GM18505 (cell line): ENCODE results near the gene DCHS2.

Source experiments
- ATAC-seq: cut with Tn5 transposase; IDR thresholded peaks from one replicate; pipeline ENCODE4 v1.9.1; 2021; ENCODE audit not compliant: unreplicated experiment
- POLR2A ChIP-seq: IDR thresholded peaks from 4 replicates; pipeline ENCODE4 v1.6.1; 2011; ENCODE audit warnings: borderline replicate concordance; ENCODE audit not compliant: insufficient read depth, insufficient read length; ENCODE audit errors: extremely low read depth

DCHS2 gene, protein sequence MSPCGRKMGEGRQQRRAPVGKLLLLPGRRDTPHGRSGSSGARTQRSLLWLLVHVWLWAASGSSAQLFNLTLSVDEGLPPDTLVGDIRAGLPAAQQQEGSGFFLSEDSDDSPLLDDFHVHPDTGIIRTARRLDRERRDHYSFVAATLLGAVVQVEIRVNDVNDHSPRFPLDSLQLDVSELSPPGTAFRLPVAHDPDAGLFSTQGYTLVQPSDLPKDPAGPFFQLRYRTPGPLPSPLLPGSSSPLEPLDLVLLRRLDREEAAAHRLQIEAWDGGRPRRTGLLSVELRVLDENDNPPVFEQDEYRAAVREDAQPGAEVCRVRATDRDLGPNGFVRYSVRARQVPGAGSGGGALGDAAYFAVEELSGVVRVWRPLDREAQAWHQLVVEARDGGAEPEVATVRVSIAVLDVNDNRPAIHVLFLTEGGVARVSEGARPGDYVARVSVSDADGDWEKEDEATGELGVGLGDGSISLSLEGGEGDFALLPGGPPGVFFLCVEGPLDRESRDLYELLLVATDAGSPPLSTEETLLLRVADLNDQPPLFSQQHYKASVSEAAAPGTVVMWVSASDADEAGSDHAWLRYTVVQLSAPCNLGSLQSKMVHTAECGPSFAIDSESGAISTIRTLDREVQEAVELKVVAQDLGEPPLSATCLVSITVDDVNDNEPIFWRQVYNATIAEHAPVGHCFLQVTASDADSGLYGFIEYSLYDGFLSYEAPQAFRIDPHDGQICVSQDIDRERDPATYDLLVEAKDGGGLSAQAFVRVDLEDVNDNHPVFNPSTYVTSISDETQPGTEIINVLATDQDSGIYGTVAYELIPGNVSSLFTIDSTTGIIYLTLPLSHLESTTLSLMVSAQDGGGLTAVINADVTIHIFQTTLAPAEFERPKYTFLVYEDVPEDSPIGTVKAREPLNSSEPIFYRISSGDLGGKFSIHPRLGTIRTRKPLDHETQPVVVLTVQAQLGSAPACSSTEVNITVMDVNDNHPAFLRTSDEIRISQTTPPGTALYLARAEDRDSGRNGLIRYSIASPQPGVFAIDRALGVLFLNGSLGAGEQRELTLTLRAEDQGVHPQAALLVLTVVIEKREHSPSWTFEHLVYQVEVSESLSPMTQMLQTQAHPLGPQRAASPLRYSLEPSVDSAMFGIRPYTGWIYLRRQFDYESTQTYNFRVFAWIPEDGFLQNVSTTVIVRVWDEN (N-terminal part only)

DNA sequence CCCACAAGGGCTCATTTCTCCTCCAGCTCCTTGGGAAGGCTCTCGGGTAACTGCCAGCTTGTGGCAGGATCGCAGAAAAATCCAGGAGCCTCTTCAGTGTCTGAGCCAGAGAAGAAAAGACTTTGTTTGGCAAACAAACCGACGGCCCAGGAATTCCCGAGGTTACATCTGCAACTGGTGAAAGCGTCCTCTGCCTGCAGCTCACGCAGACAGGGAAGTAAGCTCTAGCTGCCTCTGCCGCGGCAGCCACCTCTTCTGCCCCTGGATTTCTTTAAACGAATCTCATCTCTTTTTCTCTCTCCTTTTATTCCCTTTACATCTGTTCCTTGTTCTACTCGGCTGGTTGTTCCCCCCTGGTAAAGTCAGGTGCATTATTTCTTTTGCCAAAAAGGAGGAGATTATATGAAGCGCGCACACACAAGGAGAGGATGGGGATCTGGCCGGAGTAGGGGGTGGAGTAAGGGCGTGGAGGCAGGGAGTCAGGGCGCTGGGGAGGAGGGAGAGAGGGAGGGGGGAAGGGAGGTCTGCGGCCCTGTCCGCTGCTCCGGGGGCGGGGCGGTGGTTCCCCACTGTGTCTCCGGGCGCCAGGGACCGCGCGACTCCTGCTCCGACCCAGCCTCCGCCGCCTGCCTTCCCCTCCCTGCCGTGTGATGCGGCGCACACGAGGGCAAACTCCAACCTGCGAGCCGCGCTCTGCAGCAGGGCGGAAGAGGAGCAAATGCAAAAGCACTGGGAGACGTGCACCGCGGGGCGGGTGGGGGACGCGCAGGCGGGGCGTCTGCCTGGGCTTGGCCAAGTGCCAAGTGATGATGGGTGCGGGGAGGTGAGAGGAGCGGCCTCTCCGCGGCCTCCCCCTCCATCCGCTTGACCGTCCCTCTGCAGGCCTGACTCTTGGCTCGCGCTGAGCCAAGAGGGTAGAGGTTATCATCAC is at the start of gene DCHS2:
DCHS2 (minus strand) TSS at position 459 of the 931 bp plus-strand sequence; CDS start at position 15, 444 bp downstream.
- TF ChIP-seq POLR2A, result no peak
- ATAC-seq, result peak; percentile 73

DNA sequence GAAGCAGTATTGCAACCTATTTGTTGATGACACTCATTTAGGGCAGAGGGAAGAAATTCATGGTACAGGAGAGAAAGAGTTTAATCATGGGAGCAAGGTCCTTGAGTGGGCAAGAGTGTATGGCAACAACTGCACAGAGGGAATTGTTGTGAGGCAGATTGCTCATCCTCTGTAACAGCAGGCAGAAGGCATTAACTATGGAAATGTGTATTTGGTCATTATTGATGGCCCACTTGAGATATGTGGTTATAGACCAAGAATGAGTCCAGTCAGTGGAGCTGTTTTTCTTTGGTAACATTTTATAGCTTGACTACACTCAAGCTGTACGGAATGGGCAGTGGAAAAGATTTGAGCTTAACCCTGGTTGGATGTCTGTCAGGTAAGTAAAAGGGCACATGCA is 42.7 kb upstream of the DCHS2 start:
- TF ChIP-seq POLR2A, result no peak
- no peak for ATAC-seq

DNA sequence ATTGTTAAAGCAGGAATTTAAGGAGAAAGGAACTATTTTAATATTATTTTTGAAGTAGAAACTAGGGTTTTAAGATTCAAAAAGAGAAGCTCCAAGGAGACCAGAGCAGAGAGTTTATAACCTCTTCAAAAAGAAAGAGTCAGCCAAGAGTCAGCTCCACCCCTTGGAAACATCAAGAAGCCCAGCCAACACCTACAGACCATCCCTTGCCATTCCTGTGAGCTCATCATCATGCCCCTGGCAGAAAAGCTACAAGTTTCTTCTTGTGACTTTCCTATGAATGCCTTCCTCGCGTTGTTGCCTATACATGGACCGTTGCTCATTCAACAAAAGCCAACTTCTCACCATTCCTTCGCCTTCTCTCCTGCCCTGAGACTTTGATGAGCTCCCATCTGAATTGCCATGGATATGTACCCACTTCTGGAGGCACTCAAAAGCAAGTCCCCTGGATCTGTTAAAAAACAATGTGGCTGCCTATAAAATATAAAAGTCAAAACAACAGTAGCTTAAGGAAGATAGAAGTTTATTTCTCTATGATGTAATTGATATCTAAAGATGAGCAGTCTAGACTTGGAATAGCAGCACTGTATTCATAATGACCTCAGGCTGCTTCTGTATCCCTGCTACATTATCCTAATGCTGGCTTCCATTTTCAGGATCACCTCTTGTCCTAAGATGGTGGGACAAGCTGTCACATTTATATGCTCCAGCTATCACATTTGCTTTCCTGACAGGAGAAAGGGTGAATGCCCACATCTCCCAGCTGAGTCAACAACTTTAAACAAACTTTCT is 38.3 kb upstream of the DCHS2 start:
- ATAC-seq, result no peak
- no peak for TF ChIP-seq POLR2A

DNA sequence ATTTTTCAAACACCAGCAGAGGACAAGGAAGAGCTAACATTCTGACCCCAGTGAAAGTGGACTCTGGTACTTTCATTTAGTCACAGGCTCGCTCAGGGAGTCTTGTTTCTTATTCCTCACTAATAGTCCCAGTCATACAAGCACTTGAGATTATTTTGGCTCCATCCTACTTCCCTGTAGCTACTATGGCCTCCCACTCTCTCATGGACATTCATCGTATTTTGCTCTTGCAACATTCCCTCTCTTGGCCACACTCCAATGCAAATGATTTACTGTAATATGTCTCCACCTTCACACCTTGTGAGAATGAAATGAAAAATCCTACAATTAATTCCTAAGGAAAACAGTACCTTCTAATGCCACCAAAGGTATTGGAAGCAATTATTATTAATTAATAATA is 37.3 kb upstream of the DCHS2 start:
- no peak for ATAC-seq
- TF ChIP-seq POLR2A, result no peak

DNA sequence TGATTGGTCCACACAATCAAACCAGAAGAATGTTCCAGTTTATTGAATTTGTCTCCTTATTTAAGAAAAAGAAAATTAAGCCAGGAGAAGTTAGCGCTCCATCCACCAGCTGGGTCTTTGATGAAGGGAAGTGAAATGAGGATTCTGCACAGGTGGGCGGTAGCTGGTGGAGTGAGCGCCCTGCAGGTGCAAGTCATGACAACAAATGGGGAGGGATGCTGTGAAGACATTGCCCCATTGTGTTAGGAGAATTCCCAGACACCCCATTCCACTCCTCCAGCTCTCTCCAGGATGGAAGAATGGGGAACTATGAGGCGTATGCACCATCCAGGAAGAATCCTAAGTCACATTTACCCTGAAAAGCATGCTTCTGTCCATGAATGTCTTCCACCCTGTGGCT is 35.7 kb upstream of the DCHS2 start:
- TF ChIP-seq POLR2A, result no peak
- no peak for ATAC-seq

DNA sequence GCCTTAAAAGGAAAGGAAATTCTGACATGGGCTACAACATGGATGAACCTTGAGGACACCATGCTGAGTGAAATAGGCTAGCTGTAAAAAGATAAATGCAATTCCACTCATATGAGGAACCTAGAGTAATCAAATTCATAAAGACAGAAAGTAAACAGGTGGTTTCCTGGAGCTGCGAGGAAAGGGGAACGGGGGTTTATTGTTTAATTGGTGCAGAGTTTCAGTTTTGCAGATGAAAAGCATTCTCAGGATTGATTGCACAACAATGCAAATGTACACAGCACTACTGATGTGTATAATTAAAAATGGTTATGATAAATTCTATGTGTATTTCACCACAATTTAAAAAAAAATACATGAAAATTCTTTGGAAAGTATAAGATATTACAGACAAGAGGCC is 34.6 kb upstream of the DCHS2 start:
- no peak for ATAC-seq
- TF ChIP-seq POLR2A, result no peak

DNA sequence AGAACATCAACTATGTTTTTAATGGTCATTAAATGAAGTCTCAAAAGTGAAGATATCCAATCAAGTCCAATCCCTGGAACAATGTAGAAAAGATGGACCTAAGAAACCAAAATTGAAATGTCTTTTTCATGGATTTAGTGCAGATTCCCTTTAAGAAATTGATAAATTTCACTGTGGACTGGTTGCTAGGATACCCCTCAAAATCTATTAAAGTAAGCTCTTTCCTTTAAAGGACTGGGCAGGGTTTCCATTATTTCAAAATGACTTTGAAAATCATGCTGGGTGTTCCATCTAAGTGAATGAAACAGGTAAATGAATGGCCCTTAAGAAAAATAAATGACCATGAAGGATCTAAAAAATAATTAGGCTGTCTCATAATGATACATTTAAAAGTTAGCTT is 30.0 kb upstream of the DCHS2 start:
- TF ChIP-seq POLR2A, result no peak
- ATAC-seq, result no peak

DNA sequence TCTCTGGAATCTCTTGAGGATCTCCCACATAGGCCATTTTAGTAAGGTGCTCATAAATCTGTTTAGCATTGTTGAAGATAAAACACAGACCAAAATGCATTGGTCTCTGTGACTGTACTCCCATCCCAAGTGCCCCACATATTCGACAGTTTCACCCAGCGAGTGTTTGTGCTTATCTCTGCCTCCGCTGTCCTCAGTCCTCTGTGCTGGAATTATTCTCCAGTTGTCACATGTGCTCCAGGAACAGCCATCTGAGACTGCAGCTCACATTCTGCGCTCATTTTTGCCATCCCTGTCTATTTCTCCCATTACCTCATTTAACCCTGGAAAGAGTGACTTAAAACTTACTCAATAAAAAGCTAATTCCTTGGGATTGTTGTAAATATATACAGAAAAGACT is 27.6 kb upstream of the DCHS2 start:
- ATAC-seq, result no peak
- no peak for TF ChIP-seq POLR2A

DNA sequence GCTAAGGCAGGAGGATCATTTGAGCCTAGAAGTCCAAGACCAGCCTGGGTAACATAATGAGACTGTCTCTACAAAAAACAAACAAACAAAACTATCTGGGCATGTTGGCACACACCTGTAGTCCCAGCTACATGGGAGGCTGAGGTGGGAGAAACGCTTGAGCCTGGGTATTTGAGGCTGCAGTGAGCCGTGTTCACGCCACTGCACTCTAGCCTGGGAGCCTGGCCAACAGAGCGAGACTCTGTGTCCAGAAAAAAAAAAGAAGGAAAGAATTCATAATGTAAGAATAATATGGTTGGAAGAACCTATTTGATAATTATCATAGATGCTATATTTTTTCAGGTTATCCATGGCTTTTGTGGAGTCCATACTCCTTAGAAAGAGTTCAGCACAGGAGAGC is 26.0 kb upstream of the DCHS2 start:
- TF ChIP-seq POLR2A, result no peak
- ATAC-seq, result no peak

DNA sequence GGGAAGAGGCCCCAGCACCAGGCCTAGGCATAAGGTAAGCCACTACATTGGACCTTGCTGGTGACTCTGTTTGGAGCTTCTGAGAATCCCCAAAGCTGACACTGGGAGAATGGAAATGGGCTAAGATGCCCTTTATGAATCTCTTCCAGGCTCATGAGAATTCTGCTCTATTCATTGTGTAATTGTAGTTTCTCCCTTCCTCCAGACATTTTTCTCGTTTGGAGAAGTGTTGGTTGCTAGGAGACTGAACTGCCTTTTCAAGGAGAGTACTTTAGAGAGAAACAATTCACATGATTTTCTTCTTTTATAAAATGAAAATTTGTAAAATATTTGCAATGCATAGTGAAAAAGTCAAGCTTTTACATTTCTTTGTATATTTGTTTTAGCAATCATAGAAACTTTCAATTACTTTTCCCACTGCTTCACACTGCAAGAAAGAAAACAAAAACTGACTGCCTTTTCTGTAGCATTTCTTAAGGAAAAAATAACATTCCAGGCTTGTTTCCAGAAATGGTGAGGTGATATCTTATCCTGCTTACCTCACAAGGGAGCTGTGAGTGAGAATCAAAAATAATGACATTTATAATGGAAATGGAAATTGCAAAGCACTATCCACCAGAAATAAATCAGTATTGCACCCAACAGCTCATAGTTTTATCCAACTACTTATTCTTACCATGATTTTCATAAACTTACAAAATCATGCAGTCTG is 24.9 kb upstream of the DCHS2 start:
- no peak for ATAC-seq
- TF ChIP-seq POLR2A, result no peak

DNA sequence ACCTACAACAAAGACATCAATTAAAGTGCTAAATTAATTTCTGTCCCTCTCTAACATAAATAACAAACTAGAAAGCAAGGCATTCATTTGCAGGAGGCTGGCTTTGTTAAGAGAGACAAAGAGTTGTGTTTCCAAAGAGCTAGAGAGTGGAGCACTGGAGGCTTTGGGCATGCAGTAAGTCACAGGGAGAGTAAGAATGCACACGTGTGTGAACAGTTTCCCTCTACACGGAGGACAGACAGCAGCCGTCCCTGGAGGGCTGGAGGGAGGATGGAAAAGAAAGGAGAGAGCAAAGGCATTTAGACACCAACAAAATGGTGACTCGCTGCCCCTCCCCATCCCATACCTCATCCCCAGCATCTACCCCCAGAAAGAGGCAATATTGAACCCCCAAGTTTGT is 20.4 kb upstream of the DCHS2 start:
- ATAC-seq, result no peak
- TF ChIP-seq POLR2A, result no peak
